COLO668 (cell line): ENCODE results near the gene GABRG2.

ENCODE experiments used
- DNase-seq: peaks from one replicate; lab custom pipeline; 2025; ENCODE audit not compliant: unreplicated experiment; lab: John Stamatoyannopoulos, UW

The GABRG2 gene

DNA sequence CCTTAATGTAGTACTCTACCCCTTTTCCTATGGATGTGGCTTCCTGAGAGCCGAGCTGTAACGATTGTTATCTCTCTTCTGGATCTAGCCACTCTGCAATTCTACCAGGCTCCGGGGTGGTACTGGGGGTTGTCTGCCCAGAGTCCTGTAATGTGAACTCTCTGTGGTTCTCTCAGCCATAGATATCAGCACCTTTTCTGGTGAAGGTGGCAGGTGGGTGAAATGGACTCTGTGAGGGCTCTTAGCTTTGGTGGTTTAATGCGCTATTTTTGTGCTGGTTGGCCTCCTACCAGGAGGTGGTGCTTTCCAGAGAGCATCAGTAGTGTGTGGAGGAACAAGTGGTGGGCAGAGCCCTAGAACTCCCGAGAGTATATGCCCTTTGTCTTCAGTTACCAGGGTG is 122.1 kb downstream of the GABRG2 start:
- DNase-seq: no peak

DNA sequence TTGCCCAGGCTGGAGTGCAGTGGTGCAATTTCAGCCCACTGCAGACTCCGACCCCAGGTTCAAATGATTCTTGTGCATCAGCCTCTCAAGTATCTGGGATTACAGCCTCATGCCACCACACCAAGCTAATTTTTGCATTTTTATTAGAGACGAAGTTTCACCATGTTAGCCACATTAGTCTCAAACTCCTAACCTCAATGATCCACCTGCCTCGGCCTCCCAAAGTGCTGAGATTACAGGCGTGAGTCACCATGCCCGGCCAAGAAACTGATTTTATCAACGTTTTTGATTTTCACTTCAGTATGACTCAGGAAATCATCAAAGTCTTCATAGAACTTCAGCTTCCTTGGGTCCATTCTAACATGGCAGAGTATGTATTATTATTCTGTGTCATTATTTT is 125.4 kb downstream of the GABRG2 start:
- DNase-seq: no peak

DNA sequence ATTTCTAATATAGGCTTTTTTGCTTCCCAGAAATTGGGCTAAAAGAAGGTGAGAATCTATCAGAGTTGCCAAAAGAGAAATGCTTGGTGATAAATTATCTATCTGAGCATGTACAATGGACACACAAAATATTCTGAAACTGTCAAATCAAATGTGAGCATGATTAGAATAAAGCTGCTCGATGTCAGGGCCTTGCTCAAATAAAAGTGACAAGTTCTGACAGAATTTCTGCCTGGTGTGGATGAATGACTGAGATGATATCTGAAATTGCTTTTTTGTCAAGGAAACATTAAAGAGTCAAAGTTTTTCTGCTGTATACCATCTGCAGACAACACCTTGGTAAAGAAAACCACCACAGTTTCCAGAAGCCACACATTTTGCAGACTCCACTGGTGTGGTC is 128.8 kb downstream of the GABRG2 start:
- DNase-seq: no peak

DNA sequence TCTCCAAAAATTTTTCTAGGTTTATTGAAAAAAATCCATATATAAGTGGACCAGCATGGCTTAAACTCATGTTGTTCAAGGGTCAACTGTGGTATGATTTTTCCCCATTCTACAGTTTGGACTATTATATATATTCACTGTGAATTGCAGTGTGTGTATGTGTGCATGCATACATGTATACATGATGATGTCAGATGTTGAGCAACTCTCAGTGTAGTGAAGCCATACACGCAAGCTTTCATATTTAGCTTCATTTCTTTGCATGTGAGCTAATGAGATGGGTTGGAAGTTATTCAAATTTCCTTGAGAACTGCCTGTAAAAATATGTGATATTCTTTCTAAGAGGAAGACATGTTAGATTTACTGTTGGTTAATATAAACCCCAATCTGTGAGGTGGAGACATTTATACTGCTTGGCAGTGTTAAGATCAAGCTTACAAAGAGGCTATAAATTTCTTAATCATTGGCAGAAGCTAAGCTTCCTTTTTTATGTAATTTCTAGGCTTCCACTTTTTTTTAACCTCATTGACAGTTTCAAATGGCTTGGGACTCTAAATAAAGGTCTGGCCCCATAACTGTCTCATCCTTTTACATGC is 134.8 kb downstream of the GABRG2 start:
- DNase-seq: no peak
